GM21619 (cell line): ENCODE measurements around the gene LRRC38.
"Not testable (repeated sequence)": the region's sequence is repeated elsewhere in the genome, so short reads cannot be mapped to it uniquely, and the experiment has no call there.

Experiments
- ATAC-seq: cut with Tn5 transposase; IDR thresholded peaks from one replicate; pipeline ENCODE4 v1.9.1; 2021; ENCODE audit not compliant: unreplicated experiment

LRRC38 gene

GRCh38 chr1:13513895-13514546 lies at the start of gene LRRC38:
Gene LRRC38, minus strand, starts transcription at chr1:13514003. Its CDS starts 410 bp downstream, at chr1:13513593.
- no peak for ATAC-seq

- not testable (repeated sequence) for ATAC-seq
Observed at GRCh38 chr1:13562981-13563380, 49.2 kb upstream of the LRRC38 start.

- no peak for ATAC-seq
Observed at GRCh38 chr1:13560541-13560940, 46.7 kb upstream of the LRRC38 start.

- no peak for ATAC-seq
Observed at GRCh38 chr1:13556224-13556764, 42.5 kb upstream of the LRRC38 start.

- ATAC-seq = no peak
Observed at GRCh38 chr1:13554798-13555197, 41.0 kb upstream of the LRRC38 start.

GRCh38 chr1:13550663-13551062 lies 36.9 kb upstream of the LRRC38 start:
- no peak for ATAC-seq

GRCh38 chr1:13549521-13549920 lies 35.7 kb upstream of the LRRC38 start:
- ATAC-seq = no peak

GRCh38 chr1:13549021-13549420 lies 35.2 kb upstream of the LRRC38 start:
- ATAC-seq = no peak

GRCh38 chr1:13548281-13548680 lies 34.5 kb upstream of the LRRC38 start:
- no peak for ATAC-seq

- no peak for ATAC-seq
Observed at GRCh38 chr1:13546791-13547190, 33.0 kb upstream of the LRRC38 start.

- no peak for ATAC-seq
Observed at GRCh38 chr1:13544221-13544556, 30.4 kb upstream of the LRRC38 start.

- ATAC-seq = no peak
Observed at GRCh38 chr1:13543451-13544220, 29.8 kb upstream of the LRRC38 start.

- ATAC-seq = no peak
Observed at GRCh38 chr1:13541435-13542215, 27.8 kb upstream of the LRRC38 start.

- ATAC-seq = no peak
Observed at GRCh38 chr1:13540866-13541265, 27.1 kb upstream of the LRRC38 start.

GRCh38 chr1:13539683-13540082 lies 25.9 kb upstream of the LRRC38 start:
- no peak for ATAC-seq

GRCh38 chr1:13538832-13539231 lies 25.0 kb upstream of the LRRC38 start:
- ATAC-seq = no peak

- ATAC-seq = no peak
Observed at GRCh38 chr1:13536571-13536970, 22.8 kb upstream of the LRRC38 start.

- ATAC-seq = no peak
Observed at GRCh38 chr1:13535227-13535626, 21.4 kb upstream of the LRRC38 start.

GRCh38 chr1:13528320-13528719 lies 14.5 kb upstream of the LRRC38 start:
- ATAC-seq = no peak

GRCh38 chr1:13523780-13524477 lies 10.1 kb upstream of the LRRC38 start:
- ATAC-seq = no peak

GRCh38 chr1:13520985-13521384 lies 7.2 kb upstream of the LRRC38 start:
- no peak for ATAC-seq
